Liver (tissue), 9 donors: ENCODE data around the gene LAMB1. TPM values are rescaled to one million over a fixed set of nuclear protein-coding genes. Genes with fewer than 3 reads are reported as not detected.

Source experiments
- DNase-seq: peaks from one replicate; pipeline ENCODE4 v3.0.0-alpha.2; 2017; ENCODE audit warnings: low spot score
- H3K27ac ChIP-seq, 2 donors: one replicate each; pipeline ENCODE4 v1.7.0; 2013; ENCODE audit warnings: inconsistent platforms in 2 of 2, low read length in 2 of 2, control low read depth in 1 of 2, low read depth in 1 of 2, mild to moderate bottlenecking in 1 of 2
- H3K27me3 ChIP-seq, 4 donors: one replicate each; pipeline versions ENCODE4 v1.6.1 to v1.7.0; 2013; ENCODE audit warnings: low read length in 3 of 4, inconsistent platforms in 1 of 4, mild to moderate bottlenecking in 1 of 4, moderate library complexity in 1 of 4; ENCODE audit not compliant: control insufficient read depth in 4 of 4, insufficient read depth in 4 of 4
- H3K36me3 ChIP-seq, 4 donors: one replicate each; pipeline versions ENCODE4 v1.6.1 to v1.7.0; 2013; ENCODE audit warnings: low read length in 3 of 4, mild to moderate bottlenecking in 3 of 4, low read depth in 1 of 4, moderate library complexity in 1 of 4; ENCODE audit not compliant: control insufficient read depth in 4 of 4, insufficient read depth in 3 of 4
- H3K4me1 ChIP-seq, 4 donors: one replicate each; pipeline versions ENCODE4 v1.6.1 to v1.7.0; 2013; ENCODE audit warnings: low read length in 3 of 4, mild to moderate bottlenecking in 3 of 4, moderate library complexity in 1 of 4; ENCODE audit not compliant: control insufficient read depth in 4 of 4, insufficient read depth in 4 of 4
- H3K4me3 ChIP-seq, 3 donors: one replicate each; pipeline versions ENCODE4 v1.6.1 to v1.7.0; 2013; ENCODE audit warnings: low read length in 3 of 3, control low read depth in 1 of 3, low read depth in 1 of 3, mild to moderate bottlenecking in 1 of 3
- H3K9ac ChIP-seq, 2 donors: one replicate each; pipeline ENCODE4 v1.7.0; 2013; ENCODE audit warnings: low read length in 2 of 2, mild to moderate bottlenecking in 2 of 2, moderate library complexity in 2 of 2, control low read depth in 1 of 2, low read depth in 1 of 2
- H3K9me3 ChIP-seq, 4 donors: one replicate each; pipeline versions ENCODE4 v1.6.1 to v1.7.0; 2013; ENCODE audit warnings: low read length in 3 of 4; ENCODE audit not compliant: control insufficient read depth in 4 of 4
- FOXA1 ChIP-seq: IDR thresholded peaks from 2 replicates; pipeline ENCODE4 v1.6.1; 2016; ENCODE audit warnings: antibody characterized with exemption
- FOXA2 ChIP-seq: IDR thresholded peaks from 2 replicates; pipeline ENCODE4 v1.6.1; 2016; ENCODE audit warnings: antibody characterized with exemption
- GABPA ChIP-seq, 2 donors: IDR thresholded peaks in 1 of 2; conservative IDR thresholded peaks in 1 of 2; 2 replicates each; pipeline ENCODE4 v1.6.1; 2016; ENCODE audit warnings: antibody characterized with exemption in 2 of 2, mild to moderate bottlenecking in 1 of 2, moderate library complexity in 1 of 2
- HNF4A ChIP-seq, 2 donors: conservative IDR thresholded peaks; 2 replicates each; pipeline ENCODE4 v1.6.1; 2016; ENCODE audit warnings: antibody characterized with exemption in 2 of 2, mild to moderate bottlenecking in 2 of 2
- HNF4G ChIP-seq: IDR thresholded peaks from 2 replicates; pipeline ENCODE4 v1.6.1; 2016; ENCODE audit warnings: antibody characterized with exemption
- JUND ChIP-seq, 2 donors: IDR thresholded peaks; 2 replicates each; pipeline ENCODE4 v1.6.1; 2016; ENCODE audit warnings: antibody characterized with exemption in 2 of 2
- NR2F2 ChIP-seq: IDR thresholded peaks from 2 replicates; pipeline ENCODE4 v1.6.1; 2016; ENCODE audit warnings: antibody characterized with exemption
- RAD21 ChIP-seq, 2 donors: IDR thresholded peaks; 2 replicates each; pipeline ENCODE4 v1.6.1; 2016; ENCODE audit warnings: antibody characterized with exemption in 2 of 2, mild to moderate bottlenecking in 2 of 2
- RXRA ChIP-seq, 2 donors: IDR thresholded peaks; 2 replicates each; pipeline ENCODE4 v1.6.1; 2017 to 2018; ENCODE audit warnings: antibody characterized with exemption in 2 of 2, mild to moderate bottlenecking in 1 of 2
- SP1 ChIP-seq: IDR thresholded peaks from 2 replicates; pipeline ENCODE4 v1.6.1; 2018; ENCODE audit warnings: antibody characterized with exemption, mild to moderate bottlenecking
- TAF1 ChIP-seq: conservative IDR thresholded peaks from 2 replicates; pipeline ENCODE4 v1.6.1; 2016; ENCODE audit warnings: antibody characterized with exemption, mild to moderate bottlenecking
- WGBS: extraction: QIAGEN DNeasy Blood & Tissue Kit; methylation state at CpG from one replicate; pipeline ENCODE4 v1.1.7; 2013; 5-methylcytosine and 5-hydroxymethylcytosine counted together
- polyA plus RNA-seq, 2 donors: library from polyadenylated mRNA; stranded (reverse) in 1 of 2; unstranded in 1 of 2; fragments of 200-250 nt in 1 of 2; fragments of >200 nt in 1 of 2; fragmentation: Nextera tagmentation in 1 of 2; extraction: Ambion mirVana in 1 of 2; gene quantifications; one replicate each; pipeline versions ENCODE4 v1.2.1 to v1.2.3, GENCODE V29; 2013 to 2015
- total RNA-seq, 2 donors: library from RNA; depleted of rRNA; stranded (reverse); fragments of >200 nt; gene quantifications; one replicate each; pipeline ENCODE4 v1.2.3, GENCODE V29; 2014
- TF ChIP-seq, protein P1 (sequence below): IDR thresholded peaks from 2 replicates; pipeline ENCODE4 v1.6.1; 2016; ENCODE audit warnings: antibody characterized with exemption, mild to moderate bottlenecking
- TF ChIP-seq, protein P2 (sequence below): IDR thresholded peaks from 2 replicates; pipeline ENCODE4 v1.6.1; 2016; ENCODE audit warnings: antibody characterized with exemption
- TF ChIP-seq, protein P3 (sequence below): IDR thresholded peaks from 2 replicates; pipeline ENCODE4 v1.6.1; 2016; ENCODE audit warnings: antibody characterized with exemption
- TF ChIP-seq, protein P4 (sequence below): fragments of 150-350 bp; IDR thresholded peaks from 2 replicates; pipeline ENCODE4 v1.5.1; 2017; ENCODE audit warnings: improper control_type of control experiment, low read depth, low read length; ENCODE audit not compliant: missing input control
- TF ChIP-seq, protein P5 (sequence below): IDR thresholded peaks from 2 replicates; pipeline ENCODE4 v1.6.1; 2016; ENCODE audit warnings: antibody characterized with exemption
- donor health status: healthy.
- donor health status: healthy.
- donor health status: healthy.
- donor health status: healthy.
- donor health status: healthy.

Gene LAMB1
- total and polyA plus RNA-seq, 4 donors = 12.6 to 63.1 (median 25.8) TPM

DNA sequence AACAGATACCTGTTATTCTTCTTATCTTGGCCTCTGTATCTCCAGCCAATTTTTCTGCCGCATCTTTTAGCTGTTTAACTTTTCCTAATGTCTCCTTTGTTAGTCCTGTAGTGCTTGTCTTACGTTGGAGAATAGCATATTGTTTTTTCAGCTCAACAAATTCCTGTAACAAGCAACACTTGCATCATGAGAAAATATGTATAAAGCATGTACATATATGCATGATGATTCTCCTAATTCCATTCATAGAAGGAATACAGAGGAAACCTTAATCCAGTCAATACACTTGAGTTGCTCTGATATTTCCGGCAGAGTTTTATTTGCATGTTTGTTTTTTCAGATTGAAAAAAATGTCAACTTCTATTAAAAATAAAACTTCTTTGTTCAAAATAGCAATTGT, 26.1 kb upstream of the LAMB1 start:
- Histone ChIP-seq H3K4me3 (no peak overlapping the region), H3K9ac (no peak overlapping the region), H3K27me3 (no peaks in the 10 kb centered on the region), H3K36me3 (no peaks in the 10 kb centered on the region), H3K9me3 (no peaks in the 10 kb centered on the region), H3K4me1 (peaks cover 0 to 2% (median 0%) of the 10 kb centered on the region in 4 donors), H3K27ac (no peak overlapping the region)
- TF ChIP-seq SP1 = no peak
- no peak for TF ChIP-seq FOXA2
- TF ChIP-seq, protein P1, sequence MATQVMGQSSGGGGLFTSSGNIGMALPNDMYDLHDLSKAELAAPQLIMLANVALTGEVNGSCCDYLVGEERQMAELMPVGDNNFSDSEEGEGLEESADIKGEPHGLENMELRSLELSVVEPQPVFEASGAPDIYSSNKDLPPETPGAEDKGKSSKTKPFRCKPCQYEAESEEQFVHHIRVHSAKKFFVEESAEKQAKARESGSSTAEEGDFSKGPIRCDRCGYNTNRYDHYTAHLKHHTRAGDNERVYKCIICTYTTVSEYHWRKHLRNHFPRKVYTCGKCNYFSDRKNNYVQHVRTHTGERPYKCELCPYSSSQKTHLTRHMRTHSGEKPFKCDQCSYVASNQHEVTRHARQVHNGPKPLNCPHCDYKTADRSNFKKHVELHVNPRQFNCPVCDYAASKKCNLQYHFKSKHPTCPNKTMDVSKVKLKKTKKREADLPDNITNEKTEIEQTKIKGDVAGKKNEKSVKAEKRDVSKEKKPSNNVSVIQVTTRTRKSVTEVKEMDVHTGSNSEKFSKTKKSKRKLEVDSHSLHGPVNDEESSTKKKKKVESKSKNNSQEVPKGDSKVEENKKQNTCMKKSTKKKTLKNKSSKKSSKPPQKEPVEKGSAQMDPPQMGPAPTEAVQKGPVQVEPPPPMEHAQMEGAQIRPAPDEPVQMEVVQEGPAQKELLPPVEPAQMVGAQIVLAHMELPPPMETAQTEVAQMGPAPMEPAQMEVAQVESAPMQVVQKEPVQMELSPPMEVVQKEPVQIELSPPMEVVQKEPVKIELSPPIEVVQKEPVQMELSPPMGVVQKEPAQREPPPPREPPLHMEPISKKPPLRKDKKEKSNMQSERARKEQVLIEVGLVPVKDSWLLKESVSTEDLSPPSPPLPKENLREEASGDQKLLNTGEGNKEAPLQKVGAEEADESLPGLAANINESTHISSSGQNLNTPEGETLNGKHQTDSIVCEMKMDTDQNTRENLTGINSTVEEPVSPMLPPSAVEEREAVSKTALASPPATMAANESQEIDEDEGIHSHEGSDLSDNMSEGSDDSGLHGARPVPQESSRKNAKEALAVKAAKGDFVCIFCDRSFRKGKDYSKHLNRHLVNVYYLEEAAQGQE = no peak
- TF ChIP-seq, protein P2, sequence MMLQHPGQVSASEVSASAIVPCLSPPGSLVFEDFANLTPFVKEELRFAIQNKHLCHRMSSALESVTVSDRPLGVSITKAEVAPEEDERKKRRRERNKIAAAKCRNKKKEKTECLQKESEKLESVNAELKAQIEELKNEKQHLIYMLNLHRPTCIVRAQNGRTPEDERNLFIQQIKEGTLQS = no peak
- TF ChIP-seq, protein P3, sequence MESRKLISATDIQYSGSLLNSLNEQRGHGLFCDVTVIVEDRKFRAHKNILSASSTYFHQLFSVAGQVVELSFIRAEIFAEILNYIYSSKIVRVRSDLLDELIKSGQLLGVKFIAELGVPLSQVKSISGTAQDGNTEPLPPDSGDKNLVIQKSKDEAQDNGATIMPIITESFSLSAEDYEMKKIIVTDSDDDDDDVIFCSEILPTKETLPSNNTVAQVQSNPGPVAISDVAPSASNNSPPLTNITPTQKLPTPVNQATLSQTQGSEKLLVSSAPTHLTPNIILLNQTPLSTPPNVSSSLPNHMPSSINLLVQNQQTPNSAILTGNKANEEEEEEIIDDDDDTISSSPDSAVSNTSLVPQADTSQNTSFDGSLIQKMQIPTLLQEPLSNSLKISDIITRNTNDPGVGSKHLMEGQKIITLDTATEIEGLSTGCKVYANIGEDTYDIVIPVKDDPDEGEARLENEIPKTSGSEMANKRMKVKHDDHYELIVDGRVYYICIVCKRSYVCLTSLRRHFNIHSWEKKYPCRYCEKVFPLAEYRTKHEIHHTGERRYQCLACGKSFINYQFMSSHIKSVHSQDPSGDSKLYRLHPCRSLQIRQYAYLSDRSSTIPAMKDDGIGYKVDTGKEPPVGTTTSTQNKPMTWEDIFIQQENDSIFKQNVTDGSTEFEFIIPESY = no peak
- TF ChIP-seq, protein P4, sequence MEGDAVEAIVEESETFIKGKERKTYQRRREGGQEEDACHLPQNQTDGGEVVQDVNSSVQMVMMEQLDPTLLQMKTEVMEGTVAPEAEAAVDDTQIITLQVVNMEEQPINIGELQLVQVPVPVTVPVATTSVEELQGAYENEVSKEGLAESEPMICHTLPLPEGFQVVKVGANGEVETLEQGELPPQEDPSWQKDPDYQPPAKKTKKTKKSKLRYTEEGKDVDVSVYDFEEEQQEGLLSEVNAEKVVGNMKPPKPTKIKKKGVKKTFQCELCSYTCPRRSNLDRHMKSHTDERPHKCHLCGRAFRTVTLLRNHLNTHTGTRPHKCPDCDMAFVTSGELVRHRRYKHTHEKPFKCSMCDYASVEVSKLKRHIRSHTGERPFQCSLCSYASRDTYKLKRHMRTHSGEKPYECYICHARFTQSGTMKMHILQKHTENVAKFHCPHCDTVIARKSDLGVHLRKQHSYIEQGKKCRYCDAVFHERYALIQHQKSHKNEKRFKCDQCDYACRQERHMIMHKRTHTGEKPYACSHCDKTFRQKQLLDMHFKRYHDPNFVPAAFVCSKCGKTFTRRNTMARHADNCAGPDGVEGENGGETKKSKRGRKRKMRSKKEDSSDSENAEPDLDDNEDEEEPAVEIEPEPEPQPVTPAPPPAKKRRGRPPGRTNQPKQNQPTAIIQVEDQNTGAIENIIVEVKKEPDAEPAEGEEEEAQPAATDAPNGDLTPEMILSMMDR = no peak
- no peak for DNase-seq
- 95% methylated on average over 3 of the region's 3 CpGs for WGBS

DNA sequence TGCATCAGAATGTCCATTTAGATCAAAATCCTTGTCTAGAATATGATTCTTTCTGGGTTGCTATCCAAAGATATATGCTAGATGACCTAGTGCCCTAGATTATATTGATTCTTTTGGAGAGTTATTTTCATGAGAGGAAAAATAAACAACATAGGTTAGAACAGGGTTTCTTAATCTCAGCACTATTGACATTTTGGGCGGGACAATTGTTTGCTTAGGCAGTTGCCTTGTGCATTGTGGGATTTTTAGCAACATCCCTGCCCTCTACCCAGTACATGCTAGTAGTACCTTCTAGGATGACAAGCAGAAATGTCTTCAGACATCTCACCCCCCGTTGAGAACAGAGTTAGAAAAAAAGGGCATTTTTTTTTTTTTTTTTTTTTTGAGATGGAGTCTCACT, 25.1 kb upstream of the LAMB1 start:
- Histone ChIP-seq H3K27ac (no peak overlapping the region), H3K4me1 (peaks cover 0 to 2% (median 0%) of the 10 kb centered on the region in 4 donors), H3K36me3 (no peaks in the 10 kb centered on the region), H3K27me3 (peaks cover 0 to 2% (median 0%) of the 10 kb centered on the region in 4 donors), H3K9me3 (no peaks in the 10 kb centered on the region), H3K4me3 (no peak overlapping the region), H3K9ac (no peak overlapping the region)
- 38% methylated on average over 2 of the region's 2 CpGs for WGBS
- DNase-seq = no peak
- TF ChIP-seq FOXA1 (peak; percentile 94), NR2F2 (no peak), TAF1 (no peak), HNF4G (no peak), HNF4A (conservative IDR thresholded peaks at IDR 0.05) (peak; percentile 68 to 76), GABPA (IDR thresholded peaks at IDR 0.05 in 1 of 2, conservative IDR thresholded peaks at IDR 0.05 in 1 of 2) (peak in 1 of 2 donors; percentile 29), SP1 (peak; percentile 38), RXRA (IDR thresholded peaks at IDR 0.05) (peak; percentile 56 to 80), RAD21 (IDR thresholded peaks at IDR 0.05) (peak; percentile 25 to 28), JUND (IDR thresholded peaks at IDR 0.05) (peak; percentile 47 to 56), FOXA2 (peak; percentile 98)
- TF ChIP-seq, protein P2 = no peak
- TF ChIP-seq, protein P3 = peak; percentile 68
- TF ChIP-seq, protein P5, sequence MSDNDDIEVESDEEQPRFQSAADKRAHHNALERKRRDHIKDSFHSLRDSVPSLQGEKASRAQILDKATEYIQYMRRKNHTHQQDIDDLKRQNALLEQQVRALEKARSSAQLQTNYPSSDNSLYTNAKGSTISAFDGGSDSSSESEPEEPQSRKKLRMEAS = peak; percentile 65
- TF ChIP-seq, protein P4 = no peak
